ENCODE data around the gene NECTIN3.

DNA sequence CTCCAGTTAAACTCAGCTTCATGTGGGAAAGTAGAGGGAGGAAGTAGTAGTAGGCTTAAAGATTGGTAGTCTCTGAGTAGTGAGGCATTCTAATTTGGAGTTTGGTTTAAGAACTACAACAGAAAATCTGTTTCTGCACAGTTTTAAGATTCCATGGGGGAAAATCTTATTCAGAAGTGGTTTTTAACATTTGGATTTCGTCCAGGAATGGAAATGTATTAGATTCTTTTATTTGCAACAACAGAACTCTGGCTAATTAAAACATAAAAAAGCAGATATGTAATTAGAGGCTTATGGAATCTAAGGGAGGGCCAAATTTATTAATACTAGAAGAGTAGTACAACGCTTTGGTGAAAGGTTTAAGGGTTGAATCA is 36.0 kb downstream of the NECTIN3 start:
- no peak for TF ChIP-seq EZH2 (IDR thresholded peaks at IDR 0.05; ENCODE audit: borderline replicate concordance, low read length)
- TF ChIP-seq, protein P1, sequence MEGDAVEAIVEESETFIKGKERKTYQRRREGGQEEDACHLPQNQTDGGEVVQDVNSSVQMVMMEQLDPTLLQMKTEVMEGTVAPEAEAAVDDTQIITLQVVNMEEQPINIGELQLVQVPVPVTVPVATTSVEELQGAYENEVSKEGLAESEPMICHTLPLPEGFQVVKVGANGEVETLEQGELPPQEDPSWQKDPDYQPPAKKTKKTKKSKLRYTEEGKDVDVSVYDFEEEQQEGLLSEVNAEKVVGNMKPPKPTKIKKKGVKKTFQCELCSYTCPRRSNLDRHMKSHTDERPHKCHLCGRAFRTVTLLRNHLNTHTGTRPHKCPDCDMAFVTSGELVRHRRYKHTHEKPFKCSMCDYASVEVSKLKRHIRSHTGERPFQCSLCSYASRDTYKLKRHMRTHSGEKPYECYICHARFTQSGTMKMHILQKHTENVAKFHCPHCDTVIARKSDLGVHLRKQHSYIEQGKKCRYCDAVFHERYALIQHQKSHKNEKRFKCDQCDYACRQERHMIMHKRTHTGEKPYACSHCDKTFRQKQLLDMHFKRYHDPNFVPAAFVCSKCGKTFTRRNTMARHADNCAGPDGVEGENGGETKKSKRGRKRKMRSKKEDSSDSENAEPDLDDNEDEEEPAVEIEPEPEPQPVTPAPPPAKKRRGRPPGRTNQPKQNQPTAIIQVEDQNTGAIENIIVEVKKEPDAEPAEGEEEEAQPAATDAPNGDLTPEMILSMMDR (conservative IDR thresholded peaks at IDR 0.05 in 1 of 2, IDR thresholded peaks at IDR 0.05 in 1 of 2; ENCODE audit: extremely low read depth in 1 of 2, insufficient read depth in 1 of 2, low read depth in 1 of 2, low read length in 2 of 2): no peak
